Measurements from ENCODE around the gene SLC48A1. TPM values are rescaled to one million over a fixed set of nuclear protein-coding genes. Genes with fewer than 3 reads are reported as not detected.
A peak's percentile ranks its signal among the peaks of the same experiment; 100 is the strongest.

The SLC48A1 gene
- total RNA-seq, 1 experiment from 2014 or later = 20.0 TPM

- H3K36me3 ChIP-seq (ENCODE audit: control insufficient read depth in 1 of 2, insufficient read depth in 2 of 2, low read length in 2 of 2) = no peaks in the 10 kb centered on the region
- ChIA-PET POLR2A (interaction anchor here (1.1 kb wide), 1 partner anchor 49 kb away, joined by 4 read pairs; the partner anchor contains the start of gene RPAP3), CTCF (interaction anchor here (0.9 to 9.1 kb wide), 3 partner anchors 12 to 24 kb away, joined by 4 to 75 read pairs (median 25); no protein-coding TSS in a partner anchor), RAD21 (ENCODE audit: low non-redundant PET in 1 of 2, low total read pairs in 2 of 2, uncharacterized antibody in 2 of 2, unreplicated experiment in 2 of 2) (interaction anchor here (0.7 to 1.4 kb wide), 3 partner anchors 12 to 83 kb away, joined by 3 to 4 read pairs (median 3); no protein-coding TSS in a partner anchor)
- DNase-seq (ENCODE audit: low read depth, low spot score) (no peak), ATAC-seq (peak; percentile 24; the same call in 1 of the 2 replicates)
- H3K4me3 ChIP-seq (replicated peaks in 1 of 2; ENCODE audit: low read depth in 1 of 2, low read length in 2 of 2) = peak overlapping the region in 1 of 2 experiments; percentile 54; a peak in 2 of 4 replicates
- peak overlapping the region; percentile 40; the same call in 1 of the 2 replicates for H3K9ac ChIP-seq (ENCODE audit: low read length)
- H3K9me2 ChIP-seq (ENCODE audit: insufficient read depth) = no peaks in the 10 kb centered on the region
- no TSS peak for BruUV-seq (replicated peaks)
- H2AFZ ChIP-seq (ENCODE audit: low read depth, low read length, poor library complexity, severe bottlenecking) = no peak overlapping the region
- no peaks in the 10 kb centered on the region for H3K27me3 ChIP-seq (ENCODE audit: insufficient read depth, low read length)
- peak overlapping the region; percentile 85 for H3K4me2 ChIP-seq (ENCODE audit: low read length)
- H3K9me3 ChIP-seq (ENCODE audit: control insufficient read depth in 1 of 2, insufficient read depth in 1 of 2, low read depth in 1 of 2, low read length in 2 of 2) = no peaks in the 10 kb centered on the region
- 0 out of 2 replicates have a peak overlapping the region, but pooled peaks have one; percentile 22 for H3K27ac ChIP-seq (ENCODE audit: low read depth, low read length)
- H3K79me2 ChIP-seq (ENCODE audit: insufficient read depth, low read length) = no peaks in the 10 kb centered on the region
- intact Hi-C loops (cut with micrococcal nuclease) = no loop called here
- peaks cover 43 to 63% of the 10 kb centered on the region in 2 experiments for H3K4me1 ChIP-seq (ENCODE audit: control insufficient read depth in 1 of 2, insufficient read depth in 2 of 2, low read length in 2 of 2)
- TF ChIP-seq CTCF (IDR thresholded peaks at IDR 0.05 in 2 of 3, conservative IDR thresholded peaks at IDR 0.05 in 1 of 3; ENCODE audit: borderline replicate concordance in 1 of 3, insufficient read depth in 1 of 3, low read depth in 2 of 3, low read length in 2 of 3) (no peak), SP1 (IDR thresholded peaks at IDR 0.05; ENCODE audit: low read depth) (peak; percentile 58; the same call in 1 of the 2 replicates), MAX (IDR thresholded peaks at IDR 0.05) (peak; percentile 49; the same call in 1 of the 2 replicates)
- no peaks in the 10 kb centered on the region for H4K20me1 ChIP-seq (ENCODE audit: insufficient read depth)
Measured at GRCh38 chr12:47754881-47755280, 18.2 kb upstream of the SLC48A1 start.
